HEK293T (cell line): ENCODE data around the gene HOXC6.

Experiments
- BHLHE40 ChIP-seq: fragments of 450-650 bp; IDR thresholded peaks from 2 replicates; pipeline ENCODE4 v1.6.1; 2016; ENCODE audit warnings: mild to moderate bottlenecking, moderate library complexity, borderline replicate concordance
- CTBP1 ChIP-seq: fragments of 450-650 bp; IDR thresholded peaks from 2 replicates; pipeline ENCODE4 v1.6.1; 2016; ENCODE audit warnings: borderline replicate concordance
- FOXA1 ChIP-seq: fragments of 450-650 bp; IDR thresholded peaks from 2 replicates; pipeline ENCODE4 v1.6.1; 2016; ENCODE audit warnings: mild to moderate bottlenecking
- FOXM1 ChIP-seq: fragments of 450-650 bp; IDR thresholded peaks from 2 replicates; pipeline ENCODE4 v1.6.1; 2017; ENCODE audit warnings: mild to moderate bottlenecking, borderline replicate concordance
- NFRKB ChIP-seq: fragments of 450-650 bp; IDR thresholded peaks from 2 replicates; pipeline ENCODE4 v1.6.1; 2016; ENCODE audit warnings: mild to moderate bottlenecking, moderate library complexity
- PKNOX1 ChIP-seq: fragments of 450-650 bp; IDR thresholded peaks from 2 replicates; pipeline ENCODE4 v1.6.1; 2016
- SP1 ChIP-seq: fragments of 450-650 bp; IDR thresholded peaks from 2 replicates; pipeline ENCODE4 v1.6.1; 2017
- SUZ12 ChIP-seq: fragments of 450-650 bp; IDR thresholded peaks from 2 replicates; pipeline ENCODE4 v1.6.1; 2016; ENCODE audit warnings: mild to moderate bottlenecking
- TARDBP ChIP-seq: fragments of 450-650 bp; IDR thresholded peaks from 2 replicates; pipeline ENCODE4 v1.6.1; 2016

GRCh38 chr12:54024127-54024526, 4.1 kb upstream of the HOXC6 start:
- TF ChIP-seq SP1 (no peak), SUZ12 (no peak), CTBP1 (no peak), NFRKB (no peak), FOXA1 (no peak), PKNOX1 (no peak), FOXM1 (no peak), TARDBP (no peak), BHLHE40 (no peak)
